ENCODE measurements around the gene RPL13. TPM values are rescaled to one million over a fixed set of nuclear protein-coding genes. Genes with fewer than 3 reads are reported as not detected.

RPL13 gene
- total and polyA plus RNA-seq, 2 of the 13 experiments (the other 11 are each of a cell fraction or from before 2014, with no cell fraction given), result 2,988 to 4,411 TPM

DNA sequence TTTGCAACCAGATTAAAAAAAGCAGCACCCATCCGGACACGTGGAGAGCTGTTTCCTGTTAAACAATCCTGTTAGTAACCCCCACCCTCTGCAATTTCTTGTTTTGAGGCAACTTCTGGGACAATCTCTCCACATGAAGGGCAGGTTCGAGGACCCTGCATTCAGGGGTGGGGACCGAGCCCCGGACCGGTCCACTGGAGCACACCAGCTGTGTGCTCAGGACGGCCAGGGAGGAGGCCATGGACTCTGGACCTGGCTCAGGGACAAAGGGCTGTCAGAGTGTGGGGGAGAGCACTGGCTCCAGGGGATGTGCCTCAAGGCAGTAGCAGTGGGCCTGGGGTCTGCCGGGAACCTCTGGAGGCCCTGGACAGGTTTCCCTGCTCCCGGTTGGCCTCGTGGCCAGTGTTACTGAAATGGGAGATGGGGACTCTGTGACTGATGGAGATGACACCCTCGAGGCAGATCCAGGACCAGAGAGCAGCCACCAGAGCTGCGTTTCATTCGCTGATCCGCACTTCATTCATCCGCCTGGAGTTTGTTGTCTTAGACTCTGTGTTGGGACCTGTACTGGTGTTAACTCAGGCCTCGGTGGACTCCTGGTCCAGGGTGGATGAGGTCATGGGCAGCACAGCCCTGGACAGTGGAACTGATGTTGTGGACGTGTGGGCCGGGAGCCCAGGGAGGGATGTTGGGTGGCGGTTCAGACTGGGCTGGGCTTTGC is 12.2 kb downstream of the RPL13 start (continued):
- no peak for TF ChIP-seq ZNF850 (CRISPR knock-in tag; conservative IDR thresholded peaks at IDR 0.05)
- TF ChIP-seq TEAD3 (CRISPR knock-in tag; optimal IDR thresholded peaks at IDR 0.05; ENCODE audit: borderline replicate concordance), result no peak
- peak; percentile 77; the same call in 1 of the 2 replicates for TF ChIP-seq ZNF230 (CRISPR knock-in tag; IDR thresholded peaks at IDR 0.05)
- TF ChIP-seq SRF (IDR thresholded peaks at IDR 0.05; ENCODE audit: low read depth, low read length), result no peak
- TF ChIP-seq HDAC1 (CRISPR knock-in tag; IDR thresholded peaks at IDR 0.05), result peak; percentile 96
- TF ChIP-seq, protein P1, sequence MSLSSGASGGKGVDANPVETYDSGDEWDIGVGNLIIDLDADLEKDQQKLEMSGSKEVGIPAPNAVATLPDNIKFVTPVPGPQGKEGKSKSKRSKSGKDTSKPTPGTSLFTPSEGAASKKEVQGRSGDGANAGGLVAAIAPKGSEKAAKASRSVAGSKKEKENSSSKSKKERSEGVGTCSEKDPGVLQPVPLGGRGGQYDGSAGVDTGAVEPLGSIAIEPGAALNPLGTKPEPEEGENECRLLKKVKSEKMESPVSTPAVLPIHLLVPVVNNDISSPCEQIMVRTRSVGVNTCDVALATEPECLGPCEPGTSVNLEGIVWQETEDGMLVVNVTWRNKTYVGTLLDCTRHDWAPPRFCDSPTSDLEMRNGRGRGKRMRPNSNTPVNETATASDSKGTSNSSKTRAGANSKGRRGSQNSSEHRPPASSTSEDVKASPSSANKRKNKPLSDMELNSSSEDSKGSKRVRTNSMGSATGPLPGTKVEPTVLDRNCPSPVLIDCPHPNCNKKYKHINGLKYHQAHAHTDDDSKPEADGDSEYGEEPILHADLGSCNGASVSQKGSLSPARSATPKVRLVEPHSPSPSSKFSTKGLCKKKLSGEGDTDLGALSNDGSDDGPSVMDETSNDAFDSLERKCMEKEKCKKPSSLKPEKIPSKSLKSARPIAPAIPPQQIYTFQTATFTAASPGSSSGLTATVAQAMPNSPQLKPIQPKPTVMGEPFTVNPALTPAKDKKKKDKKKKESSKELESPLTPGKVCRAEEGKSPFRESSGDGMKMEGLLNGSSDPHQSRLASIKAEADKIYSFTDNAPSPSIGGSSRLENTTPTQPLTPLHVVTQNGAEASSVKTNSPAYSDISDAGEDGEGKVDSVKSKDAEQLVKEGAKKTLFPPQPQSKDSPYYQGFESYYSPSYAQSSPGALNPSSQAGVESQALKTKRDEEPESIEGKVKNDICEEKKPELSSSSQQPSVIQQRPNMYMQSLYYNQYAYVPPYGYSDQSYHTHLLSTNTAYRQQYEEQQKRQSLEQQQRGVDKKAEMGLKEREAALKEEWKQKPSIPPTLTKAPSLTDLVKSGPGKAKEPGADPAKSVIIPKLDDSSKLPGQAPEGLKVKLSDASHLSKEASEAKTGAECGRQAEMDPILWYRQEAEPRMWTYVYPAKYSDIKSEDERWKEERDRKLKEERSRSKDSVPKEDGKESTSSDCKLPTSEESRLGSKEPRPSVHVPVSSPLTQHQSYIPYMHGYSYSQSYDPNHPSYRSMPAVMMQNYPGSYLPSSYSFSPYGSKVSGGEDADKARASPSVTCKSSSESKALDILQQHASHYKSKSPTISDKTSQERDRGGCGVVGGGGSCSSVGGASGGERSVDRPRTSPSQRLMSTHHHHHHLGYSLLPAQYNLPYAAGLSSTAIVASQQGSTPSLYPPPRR (CRISPR knock-in tag; IDR thresholded peaks at IDR 0.05; ENCODE audit: borderline replicate concordance), result peak; percentile 67; the same call in 1 of the 2 replicates
- TF ChIP-seq SPEN (CRISPR knock-in tag; IDR thresholded peaks at IDR 0.05; ENCODE audit: low read depth), result peak; percentile 49
- TF ChIP-seq, protein P2, sequence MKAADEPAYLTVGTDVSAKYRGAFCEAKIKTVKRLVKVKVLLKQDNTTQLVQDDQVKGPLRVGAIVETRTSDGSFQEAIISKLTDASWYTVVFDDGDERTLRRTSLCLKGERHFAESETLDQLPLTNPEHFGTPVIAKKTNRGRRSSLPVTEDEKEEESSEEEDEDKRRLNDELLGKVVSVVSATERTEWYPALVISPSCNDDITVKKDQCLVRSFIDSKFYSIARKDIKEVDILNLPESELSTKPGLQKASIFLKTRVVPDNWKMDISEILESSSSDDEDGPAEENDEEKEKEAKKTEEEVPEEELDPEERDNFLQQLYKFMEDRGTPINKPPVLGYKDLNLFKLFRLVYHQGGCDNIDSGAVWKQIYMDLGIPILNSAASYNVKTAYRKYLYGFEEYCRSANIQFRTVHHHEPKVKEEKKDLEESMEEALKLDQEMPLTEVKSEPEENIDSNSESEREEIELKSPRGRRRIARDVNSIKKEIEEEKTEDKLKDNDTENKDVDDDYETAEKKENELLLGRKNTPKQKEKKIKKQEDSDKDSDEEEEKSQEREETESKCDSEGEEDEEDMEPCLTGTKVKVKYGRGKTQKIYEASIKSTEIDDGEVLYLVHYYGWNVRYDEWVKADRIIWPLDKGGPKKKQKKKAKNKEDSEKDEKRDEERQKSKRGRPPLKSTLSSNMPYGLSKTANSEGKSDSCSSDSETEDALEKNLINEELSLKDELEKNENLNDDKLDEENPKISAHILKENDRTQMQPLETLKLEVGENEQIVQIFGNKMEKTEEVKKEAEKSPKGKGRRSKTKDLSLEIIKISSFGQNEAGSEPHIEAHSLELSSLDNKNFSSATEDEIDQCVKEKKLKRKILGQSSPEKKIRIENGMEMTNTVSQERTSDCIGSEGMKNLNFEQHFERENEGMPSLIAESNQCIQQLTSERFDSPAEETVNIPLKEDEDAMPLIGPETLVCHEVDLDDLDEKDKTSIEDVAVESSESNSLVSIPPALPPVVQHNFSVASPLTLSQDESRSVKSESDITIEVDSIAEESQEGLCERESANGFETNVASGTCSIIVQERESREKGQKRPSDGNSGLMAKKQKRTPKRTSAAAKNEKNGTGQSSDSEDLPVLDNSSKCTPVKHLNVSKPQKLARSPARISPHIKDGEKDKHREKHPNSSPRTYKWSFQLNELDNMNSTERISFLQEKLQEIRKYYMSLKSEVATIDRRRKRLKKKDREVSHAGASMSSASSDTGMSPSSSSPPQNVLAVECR (CRISPR knock-in tag; IDR thresholded peaks at IDR 0.05; ENCODE audit: borderline replicate concordance), result peak; percentile 65; the same call in 1 of the 2 replicates
- peak; percentile 68; the same call in 1 of the 2 replicates for TF ChIP-seq KDM5B (CRISPR knock-in tag; IDR thresholded peaks at IDR 0.05; ENCODE audit: borderline replicate concordance)
- no peak for TF ChIP-seq PTBP1 (IDR thresholded peaks at IDR 0.05; ENCODE audit: low read depth, low read length, poor library complexity, severe bottlenecking)
- TF ChIP-seq FOSL2 (CRISPR knock-in tag; IDR thresholded peaks at IDR 0.05), result peak; percentile 36
- TF ChIP-seq NR2F6 (IDR thresholded peaks at IDR 0.05), result no peak; the same call in 1 of the 2 replicates
- TF ChIP-seq NR2F6 (CRISPR knock-in tag; IDR thresholded peaks at IDR 0.05), result peak; percentile 49; the same call in 1 of the 2 replicates
- TF ChIP-seq ZNF253 (CRISPR knock-in tag; IDR thresholded peaks at IDR 0.05; ENCODE audit: borderline replicate concordance), result no peak
- peak; percentile 81 for TF ChIP-seq SALL1 (CRISPR knock-in tag; IDR thresholded peaks at IDR 0.05)
- TF ChIP-seq ZNF780A (CRISPR knock-in tag; IDR thresholded peaks at IDR 0.05), result no peak
- TF ChIP-seq, protein P3, sequence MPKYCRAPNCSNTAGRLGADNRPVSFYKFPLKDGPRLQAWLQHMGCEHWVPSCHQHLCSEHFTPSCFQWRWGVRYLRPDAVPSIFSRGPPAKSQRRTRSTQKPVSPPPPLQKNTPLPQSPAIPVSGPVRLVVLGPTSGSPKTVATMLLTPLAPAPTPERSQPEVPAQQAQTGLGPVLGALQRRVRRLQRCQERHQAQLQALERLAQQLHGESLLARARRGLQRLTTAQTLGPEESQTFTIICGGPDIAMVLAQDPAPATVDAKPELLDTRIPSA (CRISPR knock-in tag; IDR thresholded peaks at IDR 0.05; ENCODE audit: borderline replicate concordance), result no peak
- TF ChIP-seq ZSCAN21 (CRISPR knock-in tag; IDR thresholded peaks at IDR 0.05; ENCODE audit: borderline replicate concordance), result no peak
- TF ChIP-seq, protein P4, sequence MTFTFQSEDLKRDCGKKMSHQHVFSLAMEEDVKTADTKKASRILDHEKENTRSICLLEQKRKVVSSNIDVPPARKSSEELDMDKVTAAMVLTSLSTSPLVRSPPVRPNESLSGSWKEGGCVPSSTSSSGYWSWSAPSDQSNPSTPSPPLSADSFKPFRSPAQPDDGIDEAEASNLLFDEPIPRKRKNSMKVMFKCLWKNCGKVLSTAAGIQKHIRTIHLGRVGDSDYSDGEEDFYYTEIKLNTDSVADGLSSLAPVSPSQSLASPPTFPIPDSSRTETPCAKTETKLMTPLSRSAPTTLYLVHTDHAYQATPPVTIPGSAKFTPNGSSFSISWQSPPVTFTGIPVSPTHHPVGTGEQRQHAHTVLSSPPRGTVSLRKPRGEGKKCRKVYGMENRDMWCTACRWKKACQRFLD (CRISPR knock-in tag; IDR thresholded peaks at IDR 0.05; ENCODE audit: borderline replicate concordance), result peak; percentile 88
